Measurements from ENCODE around the gene CALHM2. TPM values are rescaled to one million over a fixed set of nuclear protein-coding genes. Genes with fewer than 3 reads are reported as not detected.

The CALHM2 gene
- total and polyA plus RNA-seq, 2 of the 4 experiments (the other 2 are of a cell fraction) = 2.5 to 7.9 TPM

- Histone ChIP-seq H2BK20ac (ENCODE audit: low read depth, low read length) (no peak overlapping the region), H4K8ac (ENCODE audit: low read depth in 2 of 2, low read length in 2 of 2) (no peak overlapping the region), H2AK5ac (ENCODE audit: low read depth, low read length) (no peak overlapping the region), H3K4me1 (ENCODE audit: control insufficient read depth, insufficient read depth, low read length) (peaks cover 3% of the 10 kb centered on the region), H3K9ac (ENCODE audit: low read depth, low read length) (no peak overlapping the region), H3K56ac (ENCODE audit: extremely low read depth, insufficient read depth, low read length) (no peak overlapping the region), H3K9me1 (ENCODE audit: insufficient read depth, low read length) (peaks cover 4% of the 10 kb centered on the region; the same call in 1 of the 2 replicates), H3K4ac (ENCODE audit: low read depth, low read length) (no peak overlapping the region), H4K5ac (ENCODE audit: low read depth, low read length) (no peak overlapping the region), H3K79me1 (ENCODE audit: low read depth in 1 of 2, low read length in 2 of 2) (no peaks in the 10 kb centered on the region), H3K27me3 (ENCODE audit: control insufficient read depth, insufficient read depth, low read length) (peaks cover 35% of the 10 kb centered on the region), H3K14ac (replicated peaks; ENCODE audit: low read depth, low read length) (no peak overlapping the region), H2AK9ac (replicated peaks; ENCODE audit: low read depth, low read length, poor library complexity) (no peak overlapping the region), H3K36me3 (ENCODE audit: control insufficient read depth, insufficient read depth, low read length) (no peaks in the 10 kb centered on the region), H3K23ac (ENCODE audit: low read depth, low read length) (no peak overlapping the region), H2BK120ac (ENCODE audit: low read depth, low read length) (no peak overlapping the region), H3K4me3 (ENCODE audit: insufficient read depth, low read depth, low read length) (no peak overlapping the region), H4K20me1 (ENCODE audit: insufficient read depth, low read length) (no peaks in the 10 kb centered on the region), H3K4me2 (ENCODE audit: low read depth, low read length) (no peak overlapping the region), H2AFZ (replicated peaks; ENCODE audit: low read length, poor library complexity) (no peak overlapping the region), H2BK15ac (ENCODE audit: low read depth, low read length) (no peak overlapping the region), H4K91ac (ENCODE audit: insufficient read depth, low read depth, low read length) (no peak overlapping the region), H3K27ac (ENCODE audit: insufficient read depth, low read length) (no peak overlapping the region), H3K9me3 (ENCODE audit: control insufficient read depth, insufficient read depth, low read length) (no peaks in the 10 kb centered on the region), H3K18ac (ENCODE audit: low read depth, low read length) (no peak overlapping the region), H2BK5ac (ENCODE audit: low read depth, low read length, poor library complexity, severe bottlenecking) (no peak overlapping the region)
- intact Hi-C loops (cut with micrococcal nuclease) (no loop called here), in situ Hi-C loops (cut with MboI; ENCODE audit: low sequenced_read_pairs) (no loop called here), dilution Hi-C loops (cut with HindIII; ENCODE audit: low sequenced_read_pairs, unreplicated experiment) (no loop called here)
- no peak for DNase-seq
- TF ChIP-seq BHLHE40 (IDR thresholded peaks at IDR 0.05; ENCODE audit: low read depth, low read length) = no peak
- no peak for TF ChIP-seq USF2 (IDR thresholded peaks at IDR 0.05; ENCODE audit: low read depth, low read length)
- TF ChIP-seq FOS (IDR thresholded peaks at IDR 0.05; ENCODE audit: low read depth, low read length) = no peak
- CTCF ChIA-PET = no interaction called here
- POLR2A ChIA-PET (ENCODE audit: unreplicated experiment) = no interaction called here
- no TSS peak for BruUV-seq (replicated peaks)
- no peak for ATAC-seq (ENCODE audit: low read depth)
- 86% methylated on average over 1 of the region's 4 CpGs; no CpG with 5 or more reads in 1 of the 2 experiments for WGBS, 2 experiments (ENCODE audit: extremely low coverage in 2 of 2, insufficient read length in 1 of 2)
Observed at GRCh38 chr10:103475437-103475836, 23.3 kb upstream of the CALHM2 start.
